H1 (cell line): ENCODE data around the gene TBL1Y.

Experiments
- ATF3 ChIP-seq: IDR thresholded peaks from 2 replicates; pipeline ENCODE4 v1.6.1; 2011; ENCODE audit warnings: low read depth, mild to moderate bottlenecking, low read length; ENCODE audit not compliant: insufficient read depth
- CBX5 ChIP-seq: fragments of 300-800, 300-1000 bp; sonication (generic); IDR thresholded peaks from 2 replicates; pipeline ENCODE4 v1.7.1; 2016; ENCODE audit warnings: antibody characterized with exemption, low read length, low read depth
- CTCF ChIP-seq, 3 experiments: IDR thresholded peaks; 1 replicate in 2 of 3; 2 replicates in 1 of 3; pipeline versions ENCODE4 v1.5.1 to v1.6.1; 2011; ENCODE audit warnings: low read length in 3 of 3, mild to moderate bottlenecking in 3 of 3, inconsistent platforms in 2 of 3, low read depth in 1 of 3, moderate library complexity in 1 of 3; ENCODE audit not compliant: insufficient read depth in 1 of 3; ENCODE audit errors: control extremely low read depth in 1 of 3
- EZH2 ChIP-seq: fragments of 200-600 bp; sonication (generic); IDR thresholded peaks from 2 replicates; pipeline ENCODE4 v1.7.1; 2012; ENCODE audit warnings: low read depth, mild to moderate bottlenecking, moderate library complexity, low read length, inconsistent platforms; ENCODE audit not compliant: severe bottlenecking
- HDAC6 ChIP-seq: IDR thresholded peaks from one replicate; pipeline ENCODE4 v1.7.1; 2012; ENCODE audit warnings: low read depth, mild to moderate bottlenecking, inconsistent platforms, low read length, moderate library complexity
- MAX ChIP-seq: IDR thresholded peaks from 2 replicates; pipeline ENCODE4 v1.6.1; 2012; ENCODE audit warnings: inconsistent platforms
- POLR2A ChIP-seq, 2 experiments: IDR thresholded peaks; 1 replicate in 1 of 2; 2 replicates in 1 of 2; pipeline ENCODE4 v1.6.1; 2011; ENCODE audit warnings: low read depth in 2 of 2, low read length in 2 of 2, mild to moderate bottlenecking in 2 of 2; ENCODE audit errors: control extremely low read depth in 1 of 2
- POLR2AphosphoS5 ChIP-seq: IDR thresholded peaks from 2 replicates; pipeline ENCODE4 v1.6.1; 2011; ENCODE audit warnings: low read depth, low read length
- TAF1 ChIP-seq: IDR thresholded peaks from 2 replicates; pipeline ENCODE4 v1.6.1; 2011; ENCODE audit warnings: mild to moderate bottlenecking, low read depth, low read length

GRCh38 chrY:6977783-6978182 is 67.3 kb downstream of the TBL1Y start:
- TF ChIP-seq ATF3 (no peak), EZH2 (no peak), POLR2AphosphoS5 (no peak), POLR2A (IDR thresholded peaks at IDR 0.05; ENCODE audit: control extremely low read depth in 1 of 2, low read depth in 2 of 2, low read length in 2 of 2) (no peak), CTCF (IDR thresholded peaks at IDR 0.05; ENCODE audit: control extremely low read depth in 1 of 3, insufficient read depth in 1 of 3, low read depth in 1 of 3, low read length in 3 of 3) (no peak), HDAC6 (no peak), TAF1 (no peak), CBX5 (no peak), MAX (no peak)
